ENCODE measurements around the gene USP5. TPM values are rescaled to one million over a fixed set of nuclear protein-coding genes. Genes with fewer than 3 reads are reported as not detected.

Gene USP5
- total and polyA plus RNA-seq, 2 of the 8 experiments (the other 6 are each of a cell fraction or from before 2014, with no cell fraction given), result 66.5 to 148 TPM

- Histone ChIP-seq H2BK120ac (replicated peaks; ENCODE audit: low read depth, low read length) (no peak overlapping the region), H3K27ac (ENCODE audit: low read depth, low read length) (no peak overlapping the region), H3K56ac (replicated peaks; ENCODE audit: insufficient read length, low read depth, low read length) (no peak overlapping the region), H2AK5ac (ENCODE audit: low read depth, low read length) (0 out of 2 replicates have a peak overlapping the region, but pooled peaks have one; percentile 28), H3K79me1 (ENCODE audit: low read depth, low read length) (peaks cover 4% of the 10 kb centered on the region), H3K27me3 (replicated peaks in 1 of 4; ENCODE audit: control insufficient read depth in 3 of 4, extremely low read depth in 1 of 4, insufficient read depth in 3 of 4, low read length in 3 of 4) (no peaks in the 10 kb centered on the region), H2BK20ac (ENCODE audit: low read length) (no peak overlapping the region), H3K4ac (replicated peaks; ENCODE audit: insufficient read length, low read depth, low read length) (no peak overlapping the region), H3K9ac (replicated peaks in 1 of 4; ENCODE audit: extremely low read depth in 1 of 4, low read depth in 3 of 4, low read length in 3 of 4) (no peak overlapping the region), H3K4me3 (ENCODE audit: extremely low read depth in 1 of 4, insufficient read depth in 2 of 4, low read depth in 3 of 4, low read length in 4 of 4) (no peak overlapping the region), H3K36me3 (ENCODE audit: control insufficient read depth in 2 of 4, insufficient read depth in 4 of 4, low read length in 3 of 4) (peaks cover 7 to 17% (median 10%) of the 10 kb centered on the region in 4 experiments; a peak in 6 of 8 replicates), H2BK5ac (ENCODE audit: low read depth, low read length) (no peak overlapping the region), H2AFZ (ENCODE audit: low read length) (no peak overlapping the region), H3K9me3 (ENCODE audit: insufficient read depth in 2 of 2, low read depth in 1 of 2, low read length in 1 of 2) (no peaks in the 10 kb centered on the region), H2BK15ac (ENCODE audit: low read length) (0 out of 2 replicates have a peak overlapping the region, but pooled peaks have one; percentile 61), H4K20me1 (replicated peaks in 1 of 2; ENCODE audit: control insufficient read depth in 1 of 2, insufficient read depth in 2 of 2, low read length in 2 of 2) (no peaks in the 10 kb centered on the region), H3K4me2 (ENCODE audit: insufficient read depth in 1 of 2, low read depth in 2 of 2, low read length in 2 of 2) (no peak overlapping the region), H4K5ac (ENCODE audit: insufficient read length, low read depth, low read length) (no peak overlapping the region), H3K14ac (ENCODE audit: insufficient read length) (no peak overlapping the region), H4K8ac (ENCODE audit: extremely low read depth, insufficient read depth, low read length) (no peak overlapping the region), H3K79me2 (ENCODE audit: control insufficient read depth in 1 of 2, insufficient read depth in 2 of 2, low read length in 2 of 2) (peaks cover 0 to 9% of the 10 kb centered on the region in 2 experiments; a peak in 1 of 4 replicates), H3K18ac (ENCODE audit: extremely low read depth, low read length) (0 out of 2 replicates have a peak overlapping the region, but pooled peaks have one; percentile 24), H4K91ac (replicated peaks; ENCODE audit: insufficient read length, low read length) (no peak overlapping the region), H3K4me1 (replicated peaks in 1 of 4; ENCODE audit: control insufficient read depth in 3 of 4, insufficient read depth in 4 of 4, low read length in 3 of 4) (peaks cover 0 to 18% (median 9%) of the 10 kb centered on the region in 4 experiments; a peak in 6 of 7 replicates), H2BK12ac (ENCODE audit: low read depth, low read length) (peak overlapping the region; percentile 75; the same call in 1 of the 2 replicates), H3K23me2 (ENCODE audit: low read depth, low read length) (peaks cover 11% of the 10 kb centered on the region; the same call in 1 of the 2 replicates), H3K23ac (ENCODE audit: insufficient read length) (no peak overlapping the region)
- ChIA-PET POLR2A (ENCODE audit: partially characterized antibody) (interaction anchor here (1.4 to 39.6 kb wide), 6 partner anchors 8 to 66 kb away, joined by 4 to 1027 read pairs (median 128); partner anchors contain the start of genes ATN1, C12orf57, LRRC23 and PTPN6), CTCF (ENCODE audit: partially characterized antibody) (interaction anchor here (0.7 to 3.8 kb wide), 13 partner anchors 10 to 77 kb away, joined by 3 to 20 read pairs (median 4); partner anchors contain the start of gene SPSB2)
- TF ChIP-seq, protein P1, sequence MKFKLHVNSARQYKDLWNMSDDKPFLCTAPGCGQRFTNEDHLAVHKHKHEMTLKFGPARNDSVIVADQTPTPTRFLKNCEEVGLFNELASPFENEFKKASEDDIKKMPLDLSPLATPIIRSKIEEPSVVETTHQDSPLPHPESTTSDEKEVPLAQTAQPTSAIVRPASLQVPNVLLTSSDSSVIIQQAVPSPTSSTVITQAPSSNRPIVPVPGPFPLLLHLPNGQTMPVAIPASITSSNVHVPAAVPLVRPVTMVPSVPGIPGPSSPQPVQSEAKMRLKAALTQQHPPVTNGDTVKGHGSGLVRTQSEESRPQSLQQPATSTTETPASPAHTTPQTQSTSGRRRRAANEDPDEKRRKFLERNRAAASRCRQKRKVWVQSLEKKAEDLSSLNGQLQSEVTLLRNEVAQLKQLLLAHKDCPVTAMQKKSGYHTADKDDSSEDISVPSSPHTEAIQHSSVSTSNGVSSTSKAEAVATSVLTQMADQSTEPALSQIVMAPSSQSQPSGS (IDR thresholded peaks at IDR 0.05; ENCODE audit: low read length), result no peak
- no peak for TF ChIP-seq HDAC6 (IDR thresholded peaks at IDR 0.05; ENCODE audit: low read depth, low read length)
- TF ChIP-seq GTF2F1 (IDR thresholded peaks at IDR 0.05; ENCODE audit: borderline replicate concordance, low read depth, low read length), result no peak
- TF ChIP-seq KDM1A (IDR thresholded peaks at IDR 0.05; ENCODE audit: borderline replicate concordance, low read length), result 0 out of 2 replicates have a peak, but pooled peaks have one; percentile 16
- no peak for TF ChIP-seq EP300 (IDR thresholded peaks at IDR 0.05; ENCODE audit: borderline replicate concordance in 1 of 2, low read depth in 2 of 2, low read length in 2 of 2)
- TF ChIP-seq SP1 (IDR thresholded peaks at IDR 0.05; ENCODE audit: low read depth, low read length), result no peak
- DNase-seq (ENCODE audit: low read depth in 1 of 2, low spot score in 2 of 2), result no peak
- FAIRE-seq, result no peak
- 89% methylated on average over 15 of the region's 15 CpGs; no CpG with 5 or more reads in 1 of the 2 experiments for WGBS, 2 experiments (ENCODE audit: extremely low coverage in 1 of 2, insufficient coverage in 1 of 2, insufficient read length in 1 of 2, insufficient replicate concordance in 2 of 2, low coverage in 1 of 2, low lambda C conversion rate in 2 of 2, missing lambda C conversion rate in 1 of 2)
Measured at GRCh38 chr12:6912164-6912935, 60.4 kb downstream of the USP5 start.

All from H1 (cell line).